ENCODE results near the gene SLC3A2.

Gene SLC3A2

GRCh38 chr11:62881579-62882430 is 1.1 kb downstream of the SLC3A2 start:
- peak; percentile 81 to 96 (median 92) for DNase-seq

GRCh38 chr11:62882431-62882749 is 1.7 kb downstream of the SLC3A2 start:
- peak in 1 of 5 experiments; percentile 64 for DNase-seq

- DNase-seq: no peak
Observed at GRCh38 chr11:62882788-62883501, 2.2 kb downstream of the SLC3A2 start.

- DNase-seq: no peak
Observed at GRCh38 chr11:62883673-62884072, 3.0 kb downstream of the SLC3A2 start.

GRCh38 chr11:62885137-62885750 is 4.5 kb downstream of the SLC3A2 start:
- DNase-seq: no peak

GRCh38 chr11:62888406-62888805 is 7.7 kb downstream of the SLC3A2 start:
- DNase-seq: no peak

GRCh38 chr11:62889126-62889483 is 8.4 kb downstream of the SLC3A2 start:
- no peak for DNase-seq

GRCh38 chr11:62889484-62890437 is 9.1 kb downstream of the SLC3A2 start:
- DNase-seq: no peak

- DNase-seq: peak in 1 of 5 experiments; percentile 34
Observed at GRCh38 chr11:62892077-62892922, 11.6 kb downstream of the SLC3A2 start.

GRCh38 chr11:62895501-62895900 is 14.8 kb downstream of the SLC3A2 start:
- no peak for DNase-seq

GRCh38 chr11:62896049-62896448 is 15.4 kb downstream of the SLC3A2 start:
- no peak for DNase-seq

- no peak for DNase-seq
Observed at GRCh38 chr11:62897311-62897710, 16.6 kb downstream of the SLC3A2 start.

- DNase-seq: no peak
Observed at GRCh38 chr11:62898027-62898426, 17.3 kb downstream of the SLC3A2 start.

GRCh38 chr11:62902932-62903331 is 22.2 kb downstream of the SLC3A2 start:
- no peak for DNase-seq

- DNase-seq: no peak
Observed at GRCh38 chr11:62905296-62905695, 24.6 kb downstream of the SLC3A2 start.

GRCh38 chr11:62905927-62906531 is 25.3 kb downstream of the SLC3A2 start:
- DNase-seq: peak; percentile 50 to 69 (median 66)

- DNase-seq: no peak
Observed at GRCh38 chr11:62908468-62909072, 27.9 kb downstream of the SLC3A2 start.

- DNase-seq: no peak
Observed at GRCh38 chr11:62909107-62909894, 28.6 kb downstream of the SLC3A2 start.

GRCh38 chr11:62910141-62910882 is 29.6 kb downstream of the SLC3A2 start:
- DNase-seq: no peak

All from T-helper 2 cell (primary cell).